Fibroblast of gingiva (primary cell): ENCODE data around the gene RALGAPA2.

Source experiments
- DNase-seq: peaks from one replicate; pipeline ENCODE4 v3.0.0-alpha.2; 2011; ENCODE audit warnings: low read depth

The RALGAPA2 gene

DNA sequence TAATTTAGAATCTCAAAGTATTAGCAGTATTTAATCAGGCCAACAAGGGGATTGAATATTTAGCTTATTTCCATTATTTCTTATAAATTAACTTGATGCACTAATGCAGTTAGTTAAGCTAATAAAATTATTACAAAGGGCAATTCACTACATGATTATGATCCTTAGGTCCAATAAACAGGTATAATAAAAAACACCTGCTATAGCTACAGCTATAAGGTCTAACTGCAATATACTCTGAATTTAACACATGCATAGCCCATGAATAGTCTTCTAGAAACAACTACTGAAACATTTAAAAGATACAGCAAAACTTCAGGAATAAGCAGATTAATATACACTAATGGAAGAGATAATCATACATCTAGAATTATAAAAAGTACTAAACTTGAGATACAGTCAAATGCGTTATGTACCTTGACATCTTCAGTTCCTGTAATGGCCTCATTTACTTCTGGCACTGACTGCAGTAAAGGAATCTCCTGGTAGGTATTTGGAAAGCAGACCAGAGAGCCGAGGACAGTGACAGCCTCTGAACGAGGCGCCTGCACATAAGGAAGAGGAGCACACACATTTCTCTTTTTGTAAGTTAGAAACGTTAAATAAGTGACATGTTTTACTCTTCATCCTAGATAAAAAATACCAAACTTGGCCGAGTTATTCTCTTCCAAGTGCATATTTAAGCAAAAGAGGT, 176.1 kb downstream of the RALGAPA2 start:
- no peak for DNase-seq

DNA sequence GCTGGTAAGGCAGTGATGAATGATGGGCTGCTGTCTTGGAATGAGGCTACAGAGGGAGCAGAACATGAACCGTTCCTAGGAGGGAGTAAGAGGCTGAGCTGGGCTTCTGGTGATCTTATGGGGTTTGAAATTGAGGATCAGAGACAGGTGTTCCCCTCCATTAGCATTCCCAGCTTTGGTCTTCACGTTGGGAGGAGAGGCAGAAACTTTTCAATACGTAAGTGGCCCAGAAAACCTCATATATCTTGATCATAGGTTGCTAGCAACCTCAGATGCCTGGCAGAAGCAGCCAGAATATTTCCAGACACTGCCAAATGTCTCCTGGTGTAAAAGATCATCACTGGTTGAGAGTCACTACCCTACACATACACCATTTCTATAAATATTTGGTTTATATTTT, 177.4 kb downstream of the RALGAPA2 start:
- no peak for DNase-seq

DNA sequence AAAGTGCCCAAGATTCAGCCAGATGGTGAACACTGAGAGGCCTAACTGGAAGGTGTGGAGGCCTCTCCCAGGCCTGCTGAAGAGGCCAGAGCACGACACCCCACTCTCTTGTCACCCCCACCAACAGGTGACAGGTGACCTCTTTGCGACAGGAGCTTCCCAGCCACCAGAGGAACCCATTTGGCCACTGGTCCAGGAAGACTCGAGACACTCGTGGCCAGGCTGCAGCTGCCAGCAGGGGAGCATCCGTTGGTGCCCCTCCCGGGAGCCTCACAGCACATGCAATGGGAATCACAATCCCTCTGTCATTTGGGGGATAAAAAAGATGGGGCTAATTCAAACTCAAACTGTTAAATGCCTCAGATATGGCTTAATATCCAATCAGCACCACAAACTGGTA, 181.2 kb downstream of the RALGAPA2 start:
- DNase-seq = no peak

DNA sequence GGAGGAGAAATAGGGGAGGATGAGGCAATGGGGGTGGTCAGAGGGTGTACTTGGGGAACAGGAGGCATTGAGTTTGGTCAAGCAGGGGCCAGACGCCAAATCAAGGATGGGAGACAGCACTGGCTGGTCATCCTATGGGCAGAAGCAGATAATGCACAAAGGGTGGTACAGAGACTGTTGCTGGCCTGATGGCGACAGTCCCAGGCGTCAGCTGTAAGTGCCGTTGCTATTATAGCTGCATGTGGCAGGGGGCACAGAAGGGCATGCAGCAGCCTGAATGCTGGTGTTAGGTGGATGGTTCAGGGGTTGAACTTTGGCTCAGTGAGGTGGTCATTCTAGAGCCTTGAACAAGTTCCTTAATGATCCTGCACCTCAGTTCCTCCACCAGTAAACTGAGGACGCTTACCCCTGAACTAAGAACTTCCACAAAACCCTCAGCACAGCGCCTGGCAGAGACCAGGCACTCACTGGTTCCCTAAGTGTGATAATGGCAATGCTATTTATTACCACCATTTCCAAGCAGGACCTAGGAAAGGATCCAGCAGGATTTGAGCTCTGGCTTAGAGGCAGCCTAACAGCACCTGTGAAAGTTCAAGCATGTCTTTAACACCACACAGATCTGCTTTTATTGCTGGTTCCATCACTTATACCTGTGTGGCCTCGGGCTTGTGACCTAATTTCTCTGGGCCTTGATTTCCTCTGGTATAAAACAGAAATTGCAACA, 181.9 kb downstream of the RALGAPA2 start:
- no peak for DNase-seq

DNA sequence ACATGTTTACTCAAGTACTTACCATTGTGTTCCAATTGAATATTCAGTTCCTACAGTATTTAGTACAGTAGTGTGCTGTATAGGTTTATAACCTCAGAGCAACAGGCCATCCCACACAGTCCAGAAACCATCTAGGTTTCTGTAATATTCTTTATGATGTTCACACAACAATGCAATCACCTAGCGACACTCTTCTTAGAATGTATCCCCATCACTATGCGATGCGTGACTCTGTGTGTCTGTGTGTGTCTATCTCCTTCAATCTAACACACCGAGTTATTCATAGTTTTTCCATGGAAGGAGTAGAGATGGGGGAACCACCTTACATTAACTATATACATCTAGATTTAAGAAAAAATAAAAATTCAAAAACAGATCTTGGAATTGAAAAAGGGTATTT, 182.8 kb downstream of the RALGAPA2 start:
- DNase-seq = no peak

DNA sequence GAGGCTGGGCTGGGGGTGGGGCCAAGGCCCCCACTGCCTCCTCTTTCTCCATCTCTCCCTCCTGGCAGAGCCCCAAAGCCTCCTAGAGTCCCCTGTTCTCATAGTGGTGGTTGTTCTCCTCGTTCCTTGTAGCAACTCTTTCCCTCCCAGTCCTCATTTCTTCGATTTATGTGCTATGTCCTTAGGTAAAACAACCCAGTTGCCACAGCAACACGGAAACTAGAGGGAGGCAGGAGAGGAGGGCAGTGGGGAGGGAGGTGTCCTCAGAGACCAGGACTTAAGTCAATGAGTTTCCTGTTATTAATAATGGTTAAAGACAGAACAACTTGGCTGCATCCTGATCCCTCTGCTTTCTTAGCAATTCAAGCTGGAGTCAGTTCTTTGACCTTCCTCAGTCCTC, 183.6 kb downstream of the RALGAPA2 start:
- DNase-seq = no peak

DNA sequence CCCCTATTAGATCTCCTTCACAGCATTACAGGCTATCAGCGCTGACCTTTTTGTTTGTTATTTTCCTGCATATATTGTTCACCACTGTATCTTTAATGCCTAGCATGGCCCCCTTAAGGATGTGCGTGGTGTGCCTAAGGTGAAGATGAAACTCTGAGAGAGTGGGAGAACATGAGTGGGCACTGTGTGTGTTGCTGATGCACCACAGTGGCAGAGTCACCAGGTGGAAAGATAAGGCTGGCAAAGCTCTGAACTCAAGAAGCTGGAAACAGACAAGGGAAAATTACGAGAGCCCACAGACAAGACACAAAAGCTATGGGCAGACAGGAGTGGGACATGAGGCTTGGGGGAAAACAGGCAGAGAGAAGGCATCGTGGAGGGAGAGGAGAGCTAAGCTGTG, 184.8 kb downstream of the RALGAPA2 start:
- no peak for DNase-seq

DNA sequence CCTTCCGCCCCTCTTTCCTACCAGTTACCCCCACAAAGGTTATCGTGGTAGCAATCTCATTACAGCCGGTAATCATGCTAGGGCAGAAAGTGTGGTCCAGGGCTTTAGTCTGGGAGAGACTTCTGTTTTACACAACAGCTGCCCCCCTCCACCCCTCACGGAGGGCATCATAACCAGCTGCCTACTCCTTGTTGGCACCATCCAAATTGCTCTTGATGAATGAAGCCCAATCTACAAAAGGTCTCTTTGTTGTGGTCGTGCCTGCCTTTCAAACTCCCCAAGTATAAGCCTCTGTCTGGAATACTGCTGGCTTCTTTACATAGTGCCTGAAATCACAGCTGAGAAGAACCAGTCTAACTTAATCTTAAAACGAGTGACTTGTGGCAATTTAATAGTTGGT, 186.7 kb downstream of the RALGAPA2 start:
- DNase-seq = no peak

DNA sequence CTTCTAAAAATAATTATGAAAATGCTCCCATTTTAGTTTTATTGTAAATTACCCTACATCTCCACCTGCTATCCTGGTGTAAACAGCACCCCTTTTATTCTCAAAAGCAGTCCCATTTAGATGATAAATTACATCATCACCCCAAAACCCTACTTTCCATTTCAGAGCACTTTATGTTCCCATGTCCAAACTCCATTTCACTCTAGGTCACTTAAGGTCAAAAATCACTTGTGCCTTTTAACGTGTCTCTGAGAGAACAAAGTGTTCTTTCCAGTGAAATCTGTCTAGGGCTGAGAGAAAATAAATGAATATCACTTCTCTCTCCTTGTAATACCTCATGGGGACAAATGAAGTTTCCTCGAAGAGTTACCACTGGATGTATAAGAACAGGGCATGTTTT, 187.2 kb downstream of the RALGAPA2 start:
- DNase-seq = no peak

DNA sequence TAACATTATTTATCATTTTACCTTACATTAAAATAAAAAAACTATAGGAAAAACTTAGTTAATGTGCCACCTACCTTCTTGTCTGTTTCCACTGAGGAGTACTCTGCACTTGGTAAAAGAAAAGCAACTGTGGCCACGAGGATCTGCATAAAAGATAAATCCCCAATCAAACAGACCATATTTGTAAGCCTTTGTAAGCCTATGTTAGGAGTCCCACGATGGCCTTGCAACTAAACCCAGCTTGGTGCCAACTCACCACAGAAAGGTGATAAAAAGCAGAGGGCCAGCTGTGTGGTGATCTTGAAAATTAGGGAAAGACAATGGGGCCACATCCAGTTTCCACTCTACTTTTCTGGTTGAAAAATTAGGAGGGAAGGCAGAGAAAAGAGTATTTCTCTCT, 187.7 kb downstream of the RALGAPA2 start:
- DNase-seq = no peak

DNA sequence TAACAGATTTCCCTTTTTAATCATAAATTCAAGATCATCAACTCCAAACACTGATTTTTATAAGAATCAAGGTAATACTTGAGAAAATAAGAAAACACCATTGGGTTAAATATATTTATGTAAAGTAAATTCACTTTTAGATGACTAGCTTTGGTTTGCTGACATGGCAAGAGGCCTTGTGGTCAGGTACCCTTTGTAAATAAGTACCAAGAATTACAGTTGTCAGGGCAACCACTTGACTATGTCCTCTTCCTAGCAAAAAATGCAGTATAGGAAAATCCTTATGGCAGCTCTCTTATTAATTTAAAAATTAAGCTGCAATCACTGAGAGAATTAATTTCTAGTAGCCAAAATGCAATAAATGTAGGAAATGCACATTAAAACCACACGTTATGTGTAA, 190.7 kb downstream of the RALGAPA2 start:
- DNase-seq = no peak

DNA sequence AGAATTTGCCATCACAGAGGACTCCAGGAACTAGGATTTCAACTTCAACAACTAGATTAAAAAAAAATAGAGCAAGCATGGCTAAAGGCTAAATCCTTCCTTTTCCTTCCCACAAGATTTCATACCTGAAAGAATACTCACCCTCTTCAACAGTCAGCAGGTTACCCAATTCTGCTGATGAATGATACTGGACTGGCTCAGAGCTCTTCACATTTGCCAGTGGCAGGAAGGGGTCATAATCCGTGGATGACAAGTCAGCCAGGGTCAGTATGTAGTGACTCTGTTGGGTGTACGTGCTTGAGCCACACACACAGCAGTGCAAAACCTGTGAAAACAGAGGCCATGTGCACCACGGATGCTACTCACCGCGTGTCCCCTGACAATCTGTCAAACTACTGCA, 191.7 kb downstream of the RALGAPA2 start:
- no peak for DNase-seq

DNA sequence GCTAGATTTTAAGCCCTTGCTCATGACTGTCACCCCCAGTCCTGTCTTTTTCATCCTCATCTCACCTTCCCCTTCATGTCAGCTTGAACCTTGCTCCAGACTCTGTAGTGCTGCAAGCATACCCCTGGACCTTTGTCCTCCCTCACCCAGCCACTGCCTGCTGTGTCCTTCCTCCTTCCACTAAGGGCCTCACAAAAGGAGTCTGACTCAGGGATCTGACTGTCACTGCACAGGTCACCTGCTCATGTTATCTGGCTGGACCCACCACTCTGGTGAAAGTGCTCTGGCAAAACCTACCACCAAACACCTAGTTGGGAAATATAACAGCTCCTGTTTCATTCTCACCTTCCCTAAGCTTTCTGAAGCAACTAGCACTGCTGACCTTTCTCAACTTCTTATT, 193.2 kb downstream of the RALGAPA2 start:
- no peak for DNase-seq

DNA sequence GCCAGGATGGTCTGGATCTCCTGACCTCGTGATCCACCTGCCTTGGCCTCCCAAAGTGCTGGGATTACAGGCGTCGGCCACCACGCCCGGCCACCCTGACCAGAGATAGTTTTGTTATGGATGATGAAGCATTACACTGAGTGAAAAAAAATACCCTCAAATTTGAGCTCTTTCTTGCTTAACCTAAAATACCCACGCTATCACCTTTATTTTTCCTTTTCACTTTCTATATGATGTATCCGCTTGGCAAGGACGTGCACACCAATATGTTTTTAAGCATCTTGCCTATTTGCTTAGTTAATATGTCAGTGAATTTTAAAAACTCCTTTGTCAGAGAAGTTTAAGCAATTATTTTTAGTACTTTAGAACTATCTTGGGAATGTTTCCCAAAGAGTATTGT, 194.2 kb downstream of the RALGAPA2 start:
- DNase-seq = no peak

DNA sequence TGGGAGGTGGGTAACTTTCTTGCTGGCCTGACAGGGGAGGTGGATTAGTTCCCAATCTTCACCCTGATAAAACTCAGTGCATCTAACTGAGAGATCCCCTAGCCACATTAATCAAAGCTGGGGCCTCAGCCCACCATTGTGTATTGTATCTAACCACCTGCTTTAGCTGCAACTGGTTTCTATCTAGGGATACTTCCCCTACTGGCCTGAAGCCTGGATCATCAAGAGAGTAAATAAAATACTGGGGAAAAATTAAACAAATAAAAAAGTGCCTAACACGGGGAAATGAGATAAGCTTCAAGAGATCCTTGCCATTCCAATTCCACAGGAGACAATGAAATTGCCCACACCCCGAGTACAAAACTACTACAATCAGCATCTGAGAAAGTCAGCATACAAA, 195.1 kb downstream of the RALGAPA2 start:
- no peak for DNase-seq

DNA sequence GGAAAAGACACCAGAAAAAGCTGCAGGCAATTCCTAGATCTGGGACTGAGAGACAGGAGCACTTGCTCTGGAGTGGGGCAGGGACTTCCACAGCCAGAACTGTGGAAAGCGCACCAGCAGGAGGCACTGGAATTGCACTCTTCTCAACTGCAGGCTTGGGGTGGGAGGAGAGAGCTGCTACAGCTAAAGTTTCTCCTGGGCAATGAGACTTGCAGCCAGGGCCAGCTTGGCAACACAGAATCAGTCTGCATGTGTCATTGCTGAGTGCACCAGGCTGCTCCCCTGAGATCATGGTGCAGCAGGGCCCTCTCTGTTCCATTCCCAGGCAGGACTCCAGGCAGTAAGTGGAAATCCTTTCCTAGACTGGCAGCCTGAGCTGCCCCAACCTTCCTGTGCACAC, 198.7 kb downstream of the RALGAPA2 start:
- DNase-seq = no peak

DNA sequence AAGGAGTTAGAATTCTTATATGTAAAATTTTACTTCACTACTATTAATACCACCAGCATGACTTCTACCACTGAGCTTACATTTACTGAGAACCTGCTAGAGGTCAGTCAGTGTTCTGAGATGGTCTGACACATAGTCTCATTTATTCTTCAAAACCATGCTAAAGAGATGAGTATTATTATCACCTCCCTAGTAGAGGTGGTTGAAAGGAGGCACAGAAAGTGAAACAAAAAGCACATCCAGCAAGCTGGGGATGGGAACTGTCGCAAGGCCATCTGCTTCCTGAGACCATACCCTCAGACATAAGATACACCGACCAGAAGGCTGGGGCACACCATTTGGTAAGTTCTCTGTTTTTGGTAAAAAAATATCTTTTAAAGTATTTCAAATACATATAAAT, 206.9 kb downstream of the RALGAPA2 start:
- DNase-seq = no peak

DNA sequence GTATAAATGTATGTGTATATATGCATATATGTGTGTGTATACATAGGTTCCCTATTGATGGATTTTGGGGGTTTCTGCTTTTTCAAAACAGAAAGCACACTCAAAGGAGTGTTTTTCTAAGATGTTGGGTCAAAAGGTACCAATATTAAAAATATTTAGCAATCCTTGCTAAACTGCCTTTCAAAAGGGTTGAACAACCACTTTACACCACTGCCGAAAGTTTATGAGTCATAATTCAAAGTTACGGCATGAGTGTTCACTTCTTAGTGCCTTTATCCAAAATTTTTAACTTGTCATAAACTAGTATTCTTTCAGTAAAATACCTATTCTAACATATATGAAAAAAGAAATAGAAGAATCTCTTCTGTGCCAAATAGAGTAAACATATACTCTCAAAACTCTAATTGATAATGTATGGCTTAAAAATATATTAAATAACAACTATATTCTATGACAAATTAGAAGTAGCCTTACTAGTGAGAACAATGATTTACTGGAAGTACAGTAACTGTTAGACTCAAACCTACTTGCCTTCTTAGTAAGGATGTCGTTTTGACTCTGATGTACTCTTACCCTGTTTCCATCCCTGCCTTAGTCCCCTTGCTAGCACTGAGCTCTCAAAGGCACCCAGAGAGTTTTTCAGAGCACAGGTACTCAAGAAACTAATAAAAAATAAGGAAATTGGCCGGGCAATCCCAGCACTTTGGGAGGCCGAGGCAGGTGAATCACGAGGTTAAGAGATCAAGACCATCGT, 208.5 kb downstream of the RALGAPA2 start:
- DNase-seq = no peak

DNA sequence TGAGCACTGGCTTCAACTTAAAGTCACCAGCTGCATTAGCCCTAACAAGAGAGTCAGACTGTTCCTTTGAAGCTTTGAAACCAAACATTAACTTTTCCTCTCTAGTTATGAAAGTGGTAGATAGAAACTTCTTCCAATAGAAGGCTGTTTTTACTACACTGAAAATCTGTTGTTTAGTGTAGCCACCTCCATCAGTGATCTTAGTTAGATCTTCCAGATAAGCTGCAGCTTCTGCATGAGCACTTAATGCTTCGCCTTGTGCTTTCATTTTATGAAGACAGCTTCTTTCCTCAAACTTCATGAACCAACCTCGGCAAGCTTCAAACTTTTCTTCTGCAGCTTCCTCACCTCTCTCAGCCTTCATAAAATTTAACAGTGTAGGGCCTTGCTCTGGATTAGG, 211.3 kb downstream of the RALGAPA2 start:
- DNase-seq = no peak

DNA sequence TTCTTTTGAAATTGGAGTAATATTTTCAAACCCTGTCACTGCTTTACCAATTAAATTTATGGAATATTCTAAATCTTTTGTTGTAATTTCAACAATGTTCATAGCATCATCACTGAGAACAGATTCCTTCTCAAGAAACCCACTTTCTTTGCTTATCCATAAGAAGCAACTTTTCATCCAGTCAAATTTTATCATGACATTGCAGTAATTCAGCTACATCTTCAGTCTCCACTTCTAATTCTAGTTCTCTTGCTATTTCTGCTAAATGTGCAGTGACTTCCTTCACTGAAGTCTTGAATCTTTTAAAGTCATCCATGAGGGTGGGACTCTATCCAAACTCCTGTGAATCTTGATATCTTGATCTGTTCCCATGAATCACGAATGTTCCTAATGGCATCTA, 212.1 kb downstream of the RALGAPA2 start:
- DNase-seq = no peak

DNA sequence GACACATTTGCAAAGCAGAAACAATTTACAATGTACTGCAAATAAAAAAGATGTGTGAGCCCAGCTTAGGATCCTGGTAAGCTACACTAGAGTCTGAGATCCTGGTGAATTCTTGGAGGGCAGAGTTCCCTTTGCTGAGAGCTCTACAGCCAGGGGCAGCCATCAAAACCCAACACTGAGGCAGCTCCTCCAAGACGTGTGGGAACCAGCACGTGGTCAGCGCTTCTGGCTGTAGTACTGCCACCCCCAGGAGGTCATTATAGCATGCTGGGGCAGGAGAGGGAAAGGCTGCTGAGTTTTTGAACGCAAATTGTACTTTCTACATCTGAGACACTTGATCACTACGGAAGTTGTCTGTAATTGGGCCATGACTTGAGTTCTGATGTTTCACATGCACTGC, 213.0 kb downstream of the RALGAPA2 start:
- DNase-seq = no peak

DNA sequence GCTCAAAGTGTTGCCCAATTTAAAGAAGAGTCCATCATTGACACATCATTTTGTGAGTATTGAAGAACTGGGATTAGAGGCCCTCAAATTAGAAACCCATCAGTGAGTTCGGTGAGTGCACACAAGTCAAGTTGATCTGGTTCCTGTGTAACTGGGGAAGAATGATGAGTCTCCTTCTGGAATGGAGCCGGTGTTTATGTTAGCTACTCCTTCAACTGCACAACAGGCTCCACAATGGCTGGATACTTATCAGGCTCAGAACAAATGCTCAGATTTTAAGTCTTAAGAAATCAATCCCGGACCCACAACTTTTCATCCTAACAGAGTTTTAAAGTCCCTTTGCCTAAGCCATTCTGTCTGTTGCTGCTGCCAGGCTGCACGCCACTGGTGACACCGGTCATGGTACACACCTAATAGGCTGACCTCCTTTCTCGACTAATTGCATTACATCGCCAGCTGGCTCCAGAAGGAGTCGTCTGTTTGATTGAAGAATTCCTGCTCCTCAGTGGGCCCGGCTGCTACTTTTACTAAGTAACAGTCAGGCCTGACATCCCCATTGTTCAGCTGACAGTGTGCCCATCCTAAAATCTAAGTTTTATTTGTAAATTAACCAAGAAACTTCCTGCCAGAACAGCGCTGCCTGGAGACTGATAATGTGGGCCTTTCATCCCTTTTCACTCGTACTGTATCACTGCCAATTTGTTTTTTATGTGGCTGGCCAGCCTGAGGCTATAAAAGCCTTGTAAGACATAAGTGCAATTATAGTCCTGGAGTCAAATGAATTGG, 214.2 kb downstream of the RALGAPA2 start:
- DNase-seq = no peak
